Esophagus (tissue), 2 donors: ENCODE results near the gene CDC14A. TPM values are rescaled to one million over a fixed set of nuclear protein-coding genes. Genes with fewer than 3 reads are reported as not detected.
A peak's percentile ranks its signal among the peaks of the same experiment; 100 is the strongest.

Source experiments
- H3K27ac ChIP-seq, 2 donors: one replicate each; pipeline ENCODE4 v1.5.1; 2013; ENCODE audit warnings: low read depth in 2 of 2, mild to moderate bottlenecking in 2 of 2, inconsistent platforms in 1 of 2, low read length in 1 of 2, moderate library complexity in 1 of 2
- H3K27me3 ChIP-seq, 2 donors: one replicate each; pipeline ENCODE4 v1.6.1; 2013; ENCODE audit warnings: low read length in 2 of 2, control low read depth in 1 of 2, mild to moderate bottlenecking in 1 of 2; ENCODE audit not compliant: insufficient read depth in 2 of 2, control insufficient read depth in 1 of 2
- H3K36me3 ChIP-seq, 2 donors: one replicate each; pipeline ENCODE4 v1.6.1; 2013; ENCODE audit warnings: low read length in 1 of 2; ENCODE audit not compliant: control insufficient read depth in 2 of 2, insufficient read depth in 2 of 2
- H3K4me1 ChIP-seq, 2 donors: one replicate each; pipeline ENCODE4 v1.6.1; 2013; ENCODE audit warnings: low read length in 1 of 2; ENCODE audit not compliant: control insufficient read depth in 2 of 2, insufficient read depth in 2 of 2
- H3K4me3 ChIP-seq, 2 donors: one replicate each; pipeline ENCODE4 v1.5.1; 2013; ENCODE audit warnings: low read length in 2 of 2, mild to moderate bottlenecking in 2 of 2, low read depth in 1 of 2, moderate library complexity in 1 of 2
- H3K9me3 ChIP-seq, 2 donors: one replicate each; pipeline ENCODE4 v1.6.1; 2013; ENCODE audit warnings: mild to moderate bottlenecking in 2 of 2, low read depth in 1 of 2, low read length in 1 of 2, moderate library complexity in 1 of 2; ENCODE audit not compliant: control insufficient read depth in 2 of 2, insufficient read depth in 1 of 2
- WGBS, 2 donors: extraction: QIAGEN DNeasy Blood & Tissue Kit; methylation state at CpG; one replicate each; pipeline ENCODE4 v1.1.7; 2013; 5-methylcytosine and 5-hydroxymethylcytosine counted together
- polyA plus RNA-seq, 2 donors: library from polyadenylated mRNA; stranded (reverse); fragments of 200-250 nt; gene quantifications; one replicate each; pipeline ENCODE4 v1.2.3, GENCODE V29; 2013
- donor health status: healthy with polysubstance abuse.
- donor health status: Bipolar disorder and iron deficiency.

The CDC14A gene
- polyA plus RNA-seq, 2 donors = 1.0 to 1.2 TPM

DNA sequence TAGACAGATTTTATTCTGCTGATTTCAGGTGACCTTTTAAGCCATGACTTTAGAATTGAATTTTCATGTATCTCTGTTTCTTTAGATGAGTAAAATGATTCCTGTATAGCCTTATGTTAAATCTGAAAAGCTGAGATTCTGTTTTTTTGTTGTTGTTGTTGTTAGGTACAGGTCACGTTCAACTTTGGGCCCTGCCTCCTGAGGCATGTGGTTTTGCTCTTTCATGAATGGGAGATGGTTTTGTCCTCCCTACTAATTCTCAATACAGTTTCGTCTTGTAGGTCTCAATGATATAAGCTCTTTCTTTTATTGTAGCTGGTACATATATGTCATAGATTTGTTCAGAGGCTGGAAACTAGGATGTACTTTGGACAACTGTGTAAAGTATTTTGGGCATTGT lies 79.6 kb downstream of the CDC14A start:
- H3K27ac ChIP-seq = no peak overlapping the region
- H3K4me1 ChIP-seq = no peaks in the 10 kb centered on the region
- WGBS, 2 donors = 86 to 91% methylated on average over 2 of the region's 2 CpGs
- no peak overlapping the region for H3K4me3 ChIP-seq
- no peaks in the 10 kb centered on the region for H3K9me3 ChIP-seq
- H3K36me3 ChIP-seq = no peaks in the 10 kb centered on the region
- H3K27me3 ChIP-seq = no peaks in the 10 kb centered on the region

DNA sequence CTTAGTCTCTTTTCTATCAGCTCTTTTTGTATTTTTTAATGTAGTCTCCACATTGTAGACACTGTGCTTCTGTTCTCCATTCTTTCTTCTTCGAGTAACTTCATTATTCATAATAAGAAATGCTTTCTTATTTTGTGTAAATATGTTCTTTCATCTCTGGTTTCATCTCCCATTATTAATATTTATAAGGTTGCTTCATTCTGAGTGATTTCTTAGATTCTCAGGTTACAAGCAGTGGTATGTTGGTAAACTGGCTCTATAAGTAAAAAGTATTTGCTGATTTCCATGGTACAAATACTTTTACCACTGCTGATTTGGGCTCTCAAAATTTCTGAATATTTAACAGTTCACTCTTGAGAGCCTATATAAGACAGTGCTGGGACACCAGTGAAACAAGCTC lies 81.3 kb downstream of the CDC14A start:
- Histone ChIP-seq H3K4me1 (no peaks in the 10 kb centered on the region), H3K9me3 (no peaks in the 10 kb centered on the region), H3K27ac (no peak overlapping the region), H3K27me3 (no peaks in the 10 kb centered on the region), H3K36me3 (no peaks in the 10 kb centered on the region), H3K4me3 (no peak overlapping the region)
- WGBS, 2 donors = 61 to 69% methylated on average over 1 of the region's 1 CpG

DNA sequence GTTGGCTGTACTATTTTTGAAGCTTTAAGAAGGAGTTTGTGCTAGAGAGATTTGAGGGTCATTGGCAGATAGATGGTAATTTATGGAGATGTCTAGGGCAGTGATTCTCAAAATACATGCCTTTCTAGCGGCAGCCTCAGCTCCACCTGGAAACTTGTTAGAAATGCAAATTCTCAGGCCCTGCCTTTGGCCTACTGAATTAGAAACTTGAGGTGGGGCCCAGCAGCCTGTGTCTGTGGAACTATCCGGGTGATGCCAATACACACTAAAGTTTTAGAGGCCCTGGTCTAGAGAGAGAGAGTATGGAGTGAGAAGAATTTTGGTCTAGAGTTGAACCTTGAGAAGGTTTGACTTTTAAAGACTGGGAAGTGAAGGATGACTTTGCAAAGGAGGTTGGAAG lies 82.5 kb downstream of the CDC14A start:
- H3K4me1 ChIP-seq = no peaks in the 10 kb centered on the region
- H3K36me3 ChIP-seq = no peaks in the 10 kb centered on the region
- WGBS, 2 donors = 79 to 89% methylated on average over 2 of the region's 2 CpGs
- H3K27ac ChIP-seq = no peak overlapping the region
- no peak overlapping the region for H3K4me3 ChIP-seq
- H3K27me3 ChIP-seq = no peaks in the 10 kb centered on the region
- H3K9me3 ChIP-seq = no peaks in the 10 kb centered on the region

GRCh38 chr1:100438375-100438774 lies 86.1 kb downstream of the CDC14A start:
- Histone ChIP-seq H3K27ac (no peak overlapping the region), H3K36me3 (no peaks in the 10 kb centered on the region), H3K9me3 (no peaks in the 10 kb centered on the region), H3K4me1 (no peaks in the 10 kb centered on the region), H3K27me3 (no peaks in the 10 kb centered on the region), H3K4me3 (no peak overlapping the region)
- WGBS, 2 donors = 90 to 97% methylated on average over 1 of the region's 1 CpG

DNA sequence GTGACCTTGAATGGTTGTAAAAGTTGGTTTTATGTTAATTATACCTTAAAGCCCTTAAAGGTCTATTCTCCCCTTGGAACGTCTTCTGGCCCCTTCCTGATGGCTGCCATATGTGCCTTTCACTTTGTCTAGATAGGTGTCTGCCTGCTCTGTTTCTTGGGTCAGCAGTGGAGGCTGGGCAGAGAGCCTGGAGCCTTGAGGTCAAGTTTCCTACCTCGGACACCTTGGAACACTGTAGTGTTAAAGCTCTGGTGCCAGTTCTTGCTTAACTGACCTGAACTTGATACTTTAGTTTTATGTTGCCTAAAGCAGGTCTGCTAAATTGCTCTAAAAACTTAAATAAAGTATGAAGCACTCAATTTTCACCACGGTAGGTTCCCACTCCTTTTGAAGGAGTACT lies 86.5 kb downstream of the CDC14A start:
- Histone ChIP-seq H3K36me3 (no peaks in the 10 kb centered on the region), H3K4me1 (no peaks in the 10 kb centered on the region), H3K4me3 (no peak overlapping the region), H3K27ac (no peak overlapping the region), H3K27me3 (no peaks in the 10 kb centered on the region), H3K9me3 (no peaks in the 10 kb centered on the region)
- 70 to 74% methylated on average over 3 of the region's 3 CpGs for WGBS, 2 donors

DNA sequence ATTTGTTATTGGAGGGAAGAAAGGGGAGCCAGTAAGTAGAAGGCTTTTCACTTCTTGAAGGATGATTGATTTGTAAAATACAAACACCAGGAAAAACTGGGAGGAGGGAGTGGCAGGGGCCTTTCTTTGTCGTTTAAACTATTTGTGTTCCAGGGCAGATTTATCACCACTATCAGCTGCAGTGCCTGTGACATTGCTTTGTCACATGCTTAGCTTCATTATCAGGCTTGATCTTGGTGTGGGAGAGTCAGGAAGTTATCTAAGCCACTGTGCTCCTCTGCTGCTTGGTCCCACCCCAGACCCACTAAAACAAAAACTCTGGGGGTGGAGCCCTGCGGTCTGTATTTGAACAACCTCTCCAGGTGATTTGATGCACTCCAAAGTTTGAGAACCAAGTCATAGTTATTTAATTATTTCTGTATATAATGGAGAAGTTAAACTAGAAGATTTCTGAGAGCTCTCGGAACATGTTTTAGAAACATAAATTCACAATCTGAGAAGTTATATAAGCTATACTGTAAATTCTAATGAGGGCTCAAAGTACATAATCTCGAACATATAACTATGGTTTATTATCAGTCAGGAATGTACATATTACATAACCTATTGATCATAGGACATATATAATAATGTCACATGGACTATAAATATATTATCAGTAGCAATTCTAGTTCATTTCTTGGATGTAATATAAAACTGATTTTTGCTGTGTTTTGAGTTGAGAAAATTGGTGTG lies 87.9 kb downstream of the CDC14A start:
- H3K4me3 ChIP-seq = no peak overlapping the region
- no peaks in the 10 kb centered on the region for H3K36me3 ChIP-seq
- H3K9me3 ChIP-seq = no peaks in the 10 kb centered on the region
- WGBS, 2 donors = 52 to 56% methylated on average over 4 of the region's 4 CpGs
- no peak overlapping the region for H3K27ac ChIP-seq
- H3K4me1 ChIP-seq = no peaks in the 10 kb centered on the region
- no peaks in the 10 kb centered on the region for H3K27me3 ChIP-seq

DNA sequence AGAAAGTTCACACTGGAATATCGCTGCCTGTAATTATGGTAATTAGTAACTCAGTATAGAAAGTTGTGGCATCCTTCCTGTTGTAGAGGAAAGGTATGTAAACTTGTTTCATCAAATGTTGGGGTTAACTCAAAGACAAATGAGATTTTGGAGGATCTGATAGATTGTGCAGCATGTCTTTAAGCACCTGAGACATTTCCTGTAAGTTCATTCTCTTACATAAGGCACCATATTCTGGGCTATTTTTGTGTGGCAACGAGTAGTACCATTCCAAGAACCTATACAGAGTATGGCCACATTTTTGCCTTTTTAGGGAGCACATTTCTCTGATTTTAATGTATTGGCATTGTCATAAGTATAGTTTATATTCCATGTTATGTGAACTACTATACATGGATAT lies 88.8 kb downstream of the CDC14A start:
- H3K36me3 ChIP-seq = no peaks in the 10 kb centered on the region
- no peaks in the 10 kb centered on the region for H3K4me1 ChIP-seq
- H3K27ac ChIP-seq = no peak overlapping the region
- H3K27me3 ChIP-seq = no peaks in the 10 kb centered on the region
- no peak overlapping the region for H3K4me3 ChIP-seq
- H3K9me3 ChIP-seq = no peaks in the 10 kb centered on the region
- WGBS, 2 donors = 77 to 82% methylated on average over 2 of the region's 2 CpGs

GRCh38 chr1:100441651-100442050 lies 89.3 kb downstream of the CDC14A start:
- 88 to 91% methylated on average over 1 of the region's 1 CpG for WGBS, 2 donors
- H3K27me3 ChIP-seq = no peaks in the 10 kb centered on the region
- no peak overlapping the region for H3K27ac ChIP-seq
- no peaks in the 10 kb centered on the region for H3K9me3 ChIP-seq
- H3K4me3 ChIP-seq = no peak overlapping the region
- H3K36me3 ChIP-seq = no peaks in the 10 kb centered on the region
- no peaks in the 10 kb centered on the region for H3K4me1 ChIP-seq

DNA sequence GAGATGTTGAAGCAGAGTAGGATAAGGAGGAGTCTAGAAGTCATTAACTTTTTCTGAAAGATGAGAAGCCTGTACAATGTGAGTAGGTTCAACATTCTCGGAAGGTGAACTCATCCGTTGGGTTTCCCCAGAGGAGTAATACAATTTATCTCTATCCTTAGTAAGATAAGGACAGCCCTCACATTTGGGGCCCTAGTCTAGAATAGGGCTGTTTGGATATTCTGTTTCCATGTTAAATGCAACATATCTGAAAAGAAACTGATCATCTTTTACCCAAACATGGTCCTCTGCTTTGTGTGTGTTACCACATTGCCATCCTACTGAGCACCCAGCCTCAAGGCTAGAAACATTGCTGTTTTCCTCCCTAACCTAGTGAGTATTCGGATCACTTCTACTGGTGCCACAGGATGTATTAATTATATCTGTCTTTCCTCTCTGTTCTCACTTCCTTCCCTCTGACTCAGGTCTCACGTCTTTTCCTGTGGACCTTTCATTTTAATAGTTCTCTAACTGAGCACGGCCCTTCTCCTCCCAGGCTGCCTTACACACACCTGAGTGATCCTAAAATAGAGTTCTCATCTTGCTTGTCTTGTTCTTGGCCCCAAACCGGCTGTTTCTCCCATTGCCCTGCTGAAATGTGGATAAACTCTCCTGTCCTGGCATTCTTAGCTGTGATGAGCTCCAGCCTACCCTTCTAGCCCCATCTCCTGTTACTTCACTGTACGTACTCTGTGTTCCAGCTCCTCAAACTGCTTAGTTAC lies 91.7 kb downstream of the CDC14A start:
- Histone ChIP-seq H3K27me3 (no peaks in the 10 kb centered on the region), H3K4me1 (no peaks in the 10 kb centered on the region), H3K27ac (peak overlapping the region in 1 of 2 donors; percentile 24), H3K4me3 (no peak overlapping the region), H3K9me3 (no peaks in the 10 kb centered on the region), H3K36me3 (no peaks in the 10 kb centered on the region)
- WGBS, 2 donors = 68 to 75% methylated on average over 7 of the region's 7 CpGs

DNA sequence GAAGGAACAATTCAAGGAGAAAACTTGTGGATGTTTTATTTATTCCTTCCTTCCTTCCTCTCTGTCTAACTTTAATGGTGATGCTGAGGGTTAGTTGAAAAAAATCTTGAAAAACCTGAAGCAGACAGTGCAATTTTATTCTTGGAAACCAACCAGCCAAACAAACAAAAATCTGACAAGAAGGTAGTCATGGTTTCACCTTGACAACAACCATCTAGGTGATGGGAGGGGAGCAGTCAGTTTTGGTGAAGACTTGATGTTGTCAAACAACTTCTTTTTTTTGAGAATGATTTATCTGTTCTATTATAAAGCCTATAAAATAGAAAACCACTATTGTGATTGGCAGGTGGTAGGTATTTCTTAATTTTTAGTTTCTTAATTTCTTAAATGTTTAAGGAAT lies 93.3 kb downstream of the CDC14A start:
- H3K4me1 ChIP-seq = no peaks in the 10 kb centered on the region
- H3K4me3 ChIP-seq = no peak overlapping the region
- H3K27me3 ChIP-seq = no peaks in the 10 kb centered on the region
- no peaks in the 10 kb centered on the region for H3K9me3 ChIP-seq
- H3K27ac ChIP-seq = no peak overlapping the region
- H3K36me3 ChIP-seq = no peaks in the 10 kb centered on the region
